ENCODE measurements around the gene RNF25. TPM values are rescaled to one million over a fixed set of nuclear protein-coding genes. Genes with fewer than 3 reads are reported as not detected.

The RNF25 gene, protein sequence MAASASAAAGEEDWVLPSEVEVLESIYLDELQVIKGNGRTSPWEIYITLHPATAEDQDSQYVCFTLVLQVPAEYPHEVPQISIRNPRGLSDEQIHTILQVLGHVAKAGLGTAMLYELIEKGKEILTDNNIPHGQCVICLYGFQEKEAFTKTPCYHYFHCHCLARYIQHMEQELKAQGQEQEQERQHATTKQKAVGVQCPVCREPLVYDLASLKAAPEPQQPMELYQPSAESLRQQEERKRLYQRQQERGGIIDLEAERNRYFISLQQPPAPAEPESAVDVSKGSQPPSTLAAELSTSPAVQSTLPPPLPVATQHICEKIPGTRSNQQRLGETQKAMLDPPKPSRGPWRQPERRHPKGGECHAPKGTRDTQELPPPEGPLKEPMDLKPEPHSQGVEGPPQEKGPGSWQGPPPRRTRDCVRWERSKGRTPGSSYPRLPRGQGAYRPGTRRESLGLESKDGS
- polyA plus RNA-seq (2011; rRNA removed) (61.5 and 74.0 TPM in 2 replicates), polyA plus RNA-seq (2017; fragmentation: RNase III; extraction: RNeasy Plus Mini Kit Qiagen cat#74134 plus additional on column Dnase treatment) (33.5 to 34.6 TPM (median 33.8 TPM) in 3 replicates), polyA minus RNA-seq (2011; rRNA and poly(A)+ RNA removed) (106 and 127 TPM in 2 replicates)
- 52.5 and 53.3 TPM in 2 replicates for polyA plus RNA-seq (2012; cell fraction: cytosol; rRNA removed)
- 53.4 and 56.5 TPM in 2 replicates for polyA plus RNA-seq (2012; cell fraction: nucleus; rRNA removed)

DNA sequence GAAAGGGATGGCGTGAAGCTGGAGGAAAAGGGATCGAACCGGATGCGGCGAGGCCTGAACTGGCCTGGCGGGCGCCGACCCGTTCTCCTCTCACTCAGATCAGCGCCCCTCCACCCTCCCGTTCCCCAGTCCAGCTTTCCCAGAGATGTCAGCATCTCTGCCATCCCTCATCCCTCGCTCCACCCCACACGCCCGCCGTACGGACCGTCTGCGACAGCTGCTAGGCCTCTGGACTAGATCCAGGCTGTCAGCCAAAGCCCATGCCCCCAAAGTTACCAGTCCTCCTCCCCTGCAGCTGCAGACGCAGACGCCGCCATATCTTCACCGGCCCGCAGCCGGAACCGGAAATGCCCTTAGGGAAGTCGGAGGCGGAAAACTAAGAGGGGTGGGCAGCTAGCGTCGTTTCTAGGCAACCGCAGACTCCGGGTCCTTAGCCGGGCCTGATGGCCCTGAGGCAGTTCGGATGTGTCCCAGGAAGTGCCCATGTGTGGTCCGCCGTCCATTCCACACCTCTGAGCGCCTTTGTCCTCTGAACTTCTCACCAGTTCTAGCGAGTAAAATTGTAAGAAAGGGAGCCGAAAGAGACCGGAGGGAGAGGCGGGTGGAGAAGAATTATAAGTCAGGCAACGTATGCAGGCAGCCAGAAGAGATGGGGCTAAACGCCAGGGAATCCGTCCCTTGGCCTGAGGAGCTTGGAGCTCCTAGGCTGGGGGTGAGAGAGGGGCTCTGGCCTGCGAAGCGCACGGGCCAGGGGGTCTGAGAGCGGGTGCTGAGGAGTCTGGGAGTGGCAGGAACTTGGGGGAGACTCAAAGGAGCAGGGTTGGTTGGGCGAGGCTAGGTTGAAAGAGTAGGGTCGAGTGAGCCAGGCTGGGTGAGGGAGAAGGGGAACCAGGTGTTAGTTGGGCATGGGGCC lies at the start of gene RNF25, which contains the start of gene STK36:
Gene RNF25, minus strand, starts transcription at position 349 of the 913 bp plus-strand sequence. Its CDS starts 32 bp downstream, at position 317.
Gene STK36, plus strand, starts transcription at position 433 of the 913 bp plus-strand sequence. CDS start 744 bp downstream, outside the sequence.
- peak; percentile 99 for ATAC-seq
- Histone ChIP-seq H3K4me2 (peak within 1 kb of the TSS; percentile 97), H3K4me1 (peaks cover 11% of the 10 kb centered on the region; the same call in 2 of the 3 replicates), H3K4me3 (peak within 1 kb of the TSS; percentile 87), H3K27ac (peak within 1 kb of the TSS; percentile 84 to 90), H3K9me3 (no peaks in the 10 kb centered on the region)
- CTCF ChIA-PET, result interaction anchor here (0.9 to 4.3 kb wide), 8 partner anchors 13 to 381 kb away, joined by 3 to 26 read pairs (median 9); partner anchors contain the start of genes BCS1L and ZNF142
- no peak for FAIRE-seq
- whole genome bisulfite sequencing (ENCODE audit: missing lambda C conversion rate), result 3% methylated on average over 48 of the region's 49 CpGs
- peak; percentile 84 to 88 for DNase-seq (ENCODE audit: low read depth in 1 of 2, low spot score in 1 of 2)
- POLR2A ChIA-PET, result interaction anchor here (0.7 to 2.7 kb wide), 6 partner anchors 9 to 176 kb away, joined by 3 to 37 read pairs (median 4); partner anchors contain the start of genes BCS1L and ZNF142
- TF ChIP-seq EHMT2 (IDR thresholded peaks at IDR 0.05; ENCODE audit: low read depth) (no peak), HEYL (CRISPR knock-in tag; IDR thresholded peaks at IDR 0.05) (no peak), RCOR1 (IDR thresholded peaks at IDR 0.05; ENCODE audit: low read depth, low read length) (no peak), ESRRA (IDR thresholded peaks at IDR 0.05; ENCODE audit: borderline replicate concordance, low read length) (no peak), POLR2A (IDR thresholded peaks at IDR 0.05; ENCODE audit: low read length) (peak; percentile 88), TFCP2L1 (CRISPR knock-in tag; IDR thresholded peaks at IDR 0.05) (no peak), CEBPB (IDR thresholded peaks at IDR 0.05) (no peak), MYC (IDR thresholded peaks at IDR 0.05; ENCODE audit: borderline replicate concordance, low read length) (0 out of 2 replicates have a peak, but pooled peaks have one; percentile 29), JUNB (IDR thresholded peaks at IDR 0.05) (no peak), HDAC2 (IDR thresholded peaks at IDR 0.05) (no peak), ZSCAN20 (CRISPR knock-in tag; IDR thresholded peaks at IDR 0.05) (no peak), JUN (IDR thresholded peaks at IDR 0.05) (peak; percentile 51 to 83; a peak in 4 of 5 replicates), GATA3 (IDR thresholded peaks at IDR 0.05; ENCODE audit: borderline replicate concordance) (no peak), HOXA7 (CRISPR knock-in tag; IDR thresholded peaks at IDR 0.05) (no peak), HOXB13 (CRISPR knock-in tag; IDR thresholded peaks at IDR 0.05; ENCODE audit: low read depth) (no peak), NPAS2 (CRISPR knock-in tag; IDR thresholded peaks at IDR 0.05; ENCODE audit: borderline replicate concordance) (no peak), KDM5A (IDR thresholded peaks at IDR 0.05) (peak; percentile 94), MAFK (IDR thresholded peaks at IDR 0.05; ENCODE audit: partially characterized antibody) (no peak), KDM1A (IDR thresholded peaks at IDR 0.05; ENCODE audit: low read depth) (no peak), POLR2AphosphoS2 (conservative IDR thresholded peaks at IDR 0.05; ENCODE audit: low read length) (no peak), SREBF2 (IDR thresholded peaks at IDR 0.05) (no peak), ZNF302 (CRISPR knock-in tag; IDR thresholded peaks at IDR 0.05) (no peak), FOSB (CRISPR knock-in tag; IDR thresholded peaks at IDR 0.05) (no peak), RARB (CRISPR knock-in tag; IDR thresholded peaks at IDR 0.05) (no peak), CBX8 (IDR thresholded peaks at IDR 0.05) (no peak)
- TF ChIP-seq, protein P1, sequence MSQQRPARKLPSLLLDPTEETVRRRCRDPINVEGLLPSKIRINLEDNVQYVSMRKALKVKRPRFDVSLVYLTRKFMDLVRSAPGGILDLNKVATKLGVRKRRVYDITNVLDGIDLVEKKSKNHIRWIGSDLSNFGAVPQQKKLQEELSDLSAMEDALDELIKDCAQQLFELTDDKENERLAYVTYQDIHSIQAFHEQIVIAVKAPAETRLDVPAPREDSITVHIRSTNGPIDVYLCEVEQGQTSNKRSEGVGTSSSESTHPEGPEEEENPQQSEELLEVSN (IDR thresholded peaks at IDR 0.05; ENCODE audit: borderline replicate concordance, low read depth), result no peak
- TF ChIP-seq, protein P2, sequence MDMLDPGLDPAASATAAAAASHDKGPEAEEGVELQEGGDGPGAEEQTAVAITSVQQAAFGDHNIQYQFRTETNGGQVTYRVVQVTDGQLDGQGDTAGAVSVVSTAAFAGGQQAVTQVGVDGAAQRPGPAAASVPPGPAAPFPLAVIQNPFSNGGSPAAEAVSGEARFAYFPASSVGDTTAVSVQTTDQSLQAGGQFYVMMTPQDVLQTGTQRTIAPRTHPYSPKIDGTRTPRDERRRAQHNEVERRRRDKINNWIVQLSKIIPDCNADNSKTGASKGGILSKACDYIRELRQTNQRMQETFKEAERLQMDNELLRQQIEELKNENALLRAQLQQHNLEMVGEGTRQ (IDR thresholded peaks at IDR 0.05), result no peak
- TF ChIP-seq, protein P3, sequence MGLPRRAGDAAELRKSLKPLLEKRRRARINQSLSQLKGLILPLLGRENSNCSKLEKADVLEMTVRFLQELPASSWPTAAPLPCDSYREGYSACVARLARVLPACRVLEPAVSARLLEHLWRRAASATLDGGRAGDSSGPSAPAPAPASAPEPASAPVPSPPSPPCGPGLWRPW (IDR thresholded peaks at IDR 0.05), result no peak
- TF ChIP-seq, protein P4, sequence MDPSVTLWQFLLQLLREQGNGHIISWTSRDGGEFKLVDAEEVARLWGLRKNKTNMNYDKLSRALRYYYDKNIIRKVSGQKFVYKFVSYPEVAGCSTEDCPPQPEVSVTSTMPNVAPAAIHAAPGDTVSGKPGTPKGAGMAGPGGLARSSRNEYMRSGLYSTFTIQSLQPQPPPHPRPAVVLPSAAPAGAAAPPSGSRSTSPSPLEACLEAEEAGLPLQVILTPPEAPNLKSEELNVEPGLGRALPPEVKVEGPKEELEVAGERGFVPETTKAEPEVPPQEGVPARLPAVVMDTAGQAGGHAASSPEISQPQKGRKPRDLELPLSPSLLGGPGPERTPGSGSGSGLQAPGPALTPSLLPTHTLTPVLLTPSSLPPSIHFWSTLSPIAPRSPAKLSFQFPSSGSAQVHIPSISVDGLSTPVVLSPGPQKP (IDR thresholded peaks at IDR 0.05; ENCODE audit: low read depth, low read length), result no peak
- TF ChIP-seq, protein P5, sequence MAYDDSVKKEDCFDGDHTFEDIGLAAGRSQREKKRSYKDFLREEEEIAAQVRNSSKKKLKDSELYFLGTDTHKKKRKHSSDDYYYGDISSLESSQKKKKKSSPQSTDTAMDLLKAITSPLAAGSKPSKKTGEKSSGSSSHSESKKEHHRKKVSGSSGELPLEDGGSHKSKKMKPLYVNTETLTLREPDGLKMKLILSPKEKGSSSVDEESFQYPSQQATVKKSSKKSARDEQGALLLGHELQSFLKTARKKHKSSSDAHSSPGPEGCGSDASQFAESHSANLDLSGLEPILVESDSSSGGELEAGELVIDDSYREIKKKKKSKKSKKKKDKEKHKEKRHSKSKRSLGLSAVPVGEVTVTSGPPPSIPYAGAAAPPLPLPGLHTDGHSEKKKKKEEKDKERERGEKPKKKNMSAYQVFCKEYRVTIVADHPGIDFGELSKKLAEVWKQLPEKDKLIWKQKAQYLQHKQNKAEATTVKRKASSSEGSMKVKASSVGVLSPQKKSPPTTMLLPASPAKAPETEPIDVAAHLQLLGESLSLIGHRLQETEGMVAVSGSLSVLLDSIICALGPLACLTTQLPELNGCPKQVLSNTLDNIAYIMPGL (CRISPR knock-in tag; IDR thresholded peaks at IDR 0.05; ENCODE audit: borderline replicate concordance), result no peak
- TF ChIP-seq, protein P6, sequence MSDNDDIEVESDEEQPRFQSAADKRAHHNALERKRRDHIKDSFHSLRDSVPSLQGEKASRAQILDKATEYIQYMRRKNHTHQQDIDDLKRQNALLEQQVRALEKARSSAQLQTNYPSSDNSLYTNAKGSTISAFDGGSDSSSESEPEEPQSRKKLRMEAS (IDR thresholded peaks at IDR 0.05), result peak; percentile 57; the same call in 1 of the 2 replicates
- TF ChIP-seq, protein P7, sequence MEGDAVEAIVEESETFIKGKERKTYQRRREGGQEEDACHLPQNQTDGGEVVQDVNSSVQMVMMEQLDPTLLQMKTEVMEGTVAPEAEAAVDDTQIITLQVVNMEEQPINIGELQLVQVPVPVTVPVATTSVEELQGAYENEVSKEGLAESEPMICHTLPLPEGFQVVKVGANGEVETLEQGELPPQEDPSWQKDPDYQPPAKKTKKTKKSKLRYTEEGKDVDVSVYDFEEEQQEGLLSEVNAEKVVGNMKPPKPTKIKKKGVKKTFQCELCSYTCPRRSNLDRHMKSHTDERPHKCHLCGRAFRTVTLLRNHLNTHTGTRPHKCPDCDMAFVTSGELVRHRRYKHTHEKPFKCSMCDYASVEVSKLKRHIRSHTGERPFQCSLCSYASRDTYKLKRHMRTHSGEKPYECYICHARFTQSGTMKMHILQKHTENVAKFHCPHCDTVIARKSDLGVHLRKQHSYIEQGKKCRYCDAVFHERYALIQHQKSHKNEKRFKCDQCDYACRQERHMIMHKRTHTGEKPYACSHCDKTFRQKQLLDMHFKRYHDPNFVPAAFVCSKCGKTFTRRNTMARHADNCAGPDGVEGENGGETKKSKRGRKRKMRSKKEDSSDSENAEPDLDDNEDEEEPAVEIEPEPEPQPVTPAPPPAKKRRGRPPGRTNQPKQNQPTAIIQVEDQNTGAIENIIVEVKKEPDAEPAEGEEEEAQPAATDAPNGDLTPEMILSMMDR (IDR thresholded peaks at IDR 0.05), result no peak

Data from A549 (cell line).